ENCODE results near the gene MOGAT1. TPM values are rescaled to one million over a fixed set of nuclear protein-coding genes. Genes with fewer than 3 reads are reported as not detected.

The MOGAT1 gene
- polyA plus RNA-seq, 3 donors = 0.11 TPM; not detected in 2

DNA sequence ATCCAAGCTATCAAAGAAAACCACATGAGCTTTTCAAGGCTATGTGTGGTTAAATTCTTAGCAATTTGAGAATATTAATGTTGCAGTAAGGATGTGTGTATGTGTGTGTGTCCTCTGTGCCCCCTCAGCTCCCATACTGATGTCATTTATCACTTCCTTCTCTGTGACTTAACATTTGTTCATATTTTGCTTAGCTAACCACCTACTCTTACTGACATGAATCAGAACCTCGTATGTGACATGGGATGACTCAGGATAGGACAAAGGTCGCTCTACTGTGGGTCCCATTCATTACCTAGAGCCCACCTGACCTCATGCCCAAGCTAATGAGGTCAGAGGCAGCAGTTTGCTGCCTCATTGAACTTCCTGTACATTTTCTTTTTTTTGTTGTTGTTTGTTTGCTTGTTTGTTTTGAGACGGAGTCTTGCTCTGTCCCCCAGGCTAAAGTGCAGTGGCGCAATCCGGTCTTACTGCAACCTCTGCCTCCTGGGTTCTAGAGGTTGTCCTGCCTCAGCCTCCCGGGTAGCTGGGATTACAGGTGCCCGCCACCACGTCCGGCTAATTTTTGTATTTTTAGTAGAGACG, 36.3 kb downstream of the MOGAT1 start:
- Histone ChIP-seq H3K27ac (ENCODE audit: low read depth in 1 of 2, low read length in 2 of 2) (peak overlapping the region in 1 of 2 donors; percentile 29), H3K4me1 (ENCODE audit: control insufficient read depth in 1 of 2, insufficient read depth in 2 of 2, low read length in 2 of 2) (peaks cover 19 to 21% of the 10 kb centered on the region in 2 donors), H3K4me3 (replicated peaks in 1 of 3; ENCODE audit: low read depth in 2 of 3, low read length in 3 of 3) (no peak overlapping the region), H2AFZ (ENCODE audit: insufficient read depth, low read depth, low read length, poor library complexity, severe bottlenecking) (no peak overlapping the region), H3K27me3 (ENCODE audit: control insufficient read depth in 2 of 2, insufficient read depth in 2 of 2, low read length in 2 of 2) (no peaks in the 10 kb centered on the region), H3K4me2 (replicated peaks; ENCODE audit: extremely low read depth, low read length, poor library complexity, severe bottlenecking) (peak overlapping the region; percentile 24), H3K79me2 (ENCODE audit: insufficient read depth, low read length) (no peaks in the 10 kb centered on the region), H4K20me1 (ENCODE audit: insufficient read depth, low read length) (no peaks in the 10 kb centered on the region), H3K36me3 (replicated peaks in 1 of 2; ENCODE audit: control insufficient read depth in 1 of 2, insufficient read depth in 2 of 2, low read length in 2 of 2) (no peaks in the 10 kb centered on the region), H3K9me3 (replicated peaks in 1 of 2; ENCODE audit: control insufficient read depth in 1 of 2, insufficient read depth in 1 of 2, low read length in 2 of 2) (no peaks in the 10 kb centered on the region), H3K9ac (ENCODE audit: insufficient read depth, low read length, poor library complexity, severe bottlenecking) (no peak overlapping the region)
- peaks cover 1 to 2% (median 2%) of the 10 kb centered on the region in 3 donors for H3K27me3 Mint-ChIP-seq (ENCODE audit: low read depth in 3 of 3)
- H3K4me3 Mint-ChIP-seq = peak overlapping the region; percentile 39 to 62
- intact Hi-C loops (cut with micrococcal nuclease) = loop anchor here (1.0 to 10.0 kb wide), 5 partner anchors 40 to 196 kb away; partner anchors contain the start of gene ACSL3 (in 1 of the 2)
- peaks cover 35% of the 10 kb centered on the region for H3K4me1 Mint-ChIP-seq
- no peaks in the 10 kb centered on the region for H3K9me3 Mint-ChIP-seq
- TF ChIP-seq, protein P1, sequence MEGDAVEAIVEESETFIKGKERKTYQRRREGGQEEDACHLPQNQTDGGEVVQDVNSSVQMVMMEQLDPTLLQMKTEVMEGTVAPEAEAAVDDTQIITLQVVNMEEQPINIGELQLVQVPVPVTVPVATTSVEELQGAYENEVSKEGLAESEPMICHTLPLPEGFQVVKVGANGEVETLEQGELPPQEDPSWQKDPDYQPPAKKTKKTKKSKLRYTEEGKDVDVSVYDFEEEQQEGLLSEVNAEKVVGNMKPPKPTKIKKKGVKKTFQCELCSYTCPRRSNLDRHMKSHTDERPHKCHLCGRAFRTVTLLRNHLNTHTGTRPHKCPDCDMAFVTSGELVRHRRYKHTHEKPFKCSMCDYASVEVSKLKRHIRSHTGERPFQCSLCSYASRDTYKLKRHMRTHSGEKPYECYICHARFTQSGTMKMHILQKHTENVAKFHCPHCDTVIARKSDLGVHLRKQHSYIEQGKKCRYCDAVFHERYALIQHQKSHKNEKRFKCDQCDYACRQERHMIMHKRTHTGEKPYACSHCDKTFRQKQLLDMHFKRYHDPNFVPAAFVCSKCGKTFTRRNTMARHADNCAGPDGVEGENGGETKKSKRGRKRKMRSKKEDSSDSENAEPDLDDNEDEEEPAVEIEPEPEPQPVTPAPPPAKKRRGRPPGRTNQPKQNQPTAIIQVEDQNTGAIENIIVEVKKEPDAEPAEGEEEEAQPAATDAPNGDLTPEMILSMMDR (IDR thresholded peaks at IDR 0.05) = no peak
- H3K36me3 Mint-ChIP-seq = no peaks in the 10 kb centered on the region
- peak; percentile 81 to 96 (median 87) for DNase-seq
- WGBS (ENCODE audit: insufficient coverage) = 71% methylated on average over 3 of the region's 10 CpGs
- peak overlapping the region; percentile 23 to 92 (median 91) for H3K27ac Mint-ChIP-seq

DNA sequence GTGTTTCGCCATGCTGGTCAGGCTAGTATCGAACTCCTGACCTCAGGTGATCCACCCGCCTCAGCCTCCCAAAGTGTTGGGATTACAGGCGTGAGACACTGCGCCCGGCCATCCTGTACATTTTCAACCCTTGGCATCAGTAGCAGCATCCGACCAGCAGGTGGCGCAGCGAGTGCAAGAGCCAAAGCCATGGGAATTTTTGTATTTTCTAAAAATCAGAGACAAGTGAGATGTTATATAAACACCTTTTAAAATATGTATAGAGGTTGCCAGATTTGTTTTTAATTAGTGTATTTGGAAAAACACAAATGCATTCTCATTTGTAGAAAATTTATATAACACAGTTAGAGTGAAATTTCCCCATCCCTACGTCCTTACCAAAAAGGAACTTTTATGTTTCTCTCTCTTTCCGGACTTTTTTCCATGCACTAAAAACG, 36.8 kb downstream of the MOGAT1 start:
- Histone ChIP-seq H3K4me3 (replicated peaks in 1 of 3; ENCODE audit: low read depth in 2 of 3, low read length in 3 of 3) (peak overlapping the region in 1 of 3 experiments; percentile 67), H3K79me2 (ENCODE audit: insufficient read depth, low read length) (no peaks in the 10 kb centered on the region), H2AFZ (ENCODE audit: insufficient read depth, low read depth, low read length, poor library complexity, severe bottlenecking) (no peak overlapping the region), H3K4me1 (ENCODE audit: control insufficient read depth in 1 of 2, insufficient read depth in 2 of 2, low read length in 2 of 2) (peaks cover 19 to 21% of the 10 kb centered on the region in 2 donors), H3K27me3 (ENCODE audit: control insufficient read depth in 2 of 2, insufficient read depth in 2 of 2, low read length in 2 of 2) (no peaks in the 10 kb centered on the region), H3K36me3 (replicated peaks in 1 of 2; ENCODE audit: control insufficient read depth in 1 of 2, insufficient read depth in 2 of 2, low read length in 2 of 2) (no peaks in the 10 kb centered on the region), H4K20me1 (ENCODE audit: insufficient read depth, low read length) (no peaks in the 10 kb centered on the region), H3K9ac (ENCODE audit: insufficient read depth, low read length, poor library complexity, severe bottlenecking) (no peak overlapping the region), H3K4me2 (replicated peaks; ENCODE audit: extremely low read depth, low read length, poor library complexity, severe bottlenecking) (peak overlapping the region; percentile 24), H3K9me3 (replicated peaks in 1 of 2; ENCODE audit: control insufficient read depth in 1 of 2, insufficient read depth in 1 of 2, low read length in 2 of 2) (no peaks in the 10 kb centered on the region), H3K27ac (ENCODE audit: low read depth in 1 of 2, low read length in 2 of 2) (peak overlapping the region in 1 of 2 donors; percentile 29)
- 22% methylated on average over 6 of the region's 12 CpGs for WGBS (ENCODE audit: insufficient coverage)
- DNase-seq = peak; percentile 61 to 76 (median 61)
- intact Hi-C loops (cut with micrococcal nuclease) = loop anchor here (1.0 to 10.0 kb wide), 5 partner anchors 41 to 195 kb away; partner anchors contain the start of gene ACSL3 (in 1 of the 2)
- H3K4me1 Mint-ChIP-seq = peaks cover 35% of the 10 kb centered on the region
- no peaks in the 10 kb centered on the region for H3K9me3 Mint-ChIP-seq
- peak overlapping the region; percentile 39 to 62 for H3K4me3 Mint-ChIP-seq
- H3K27me3 Mint-ChIP-seq (ENCODE audit: low read depth in 3 of 3) = peaks cover 0 to 1% (median 0%) of the 10 kb centered on the region in 3 donors
- H3K36me3 Mint-ChIP-seq = no peaks in the 10 kb centered on the region
- TF ChIP-seq, protein P1 (IDR thresholded peaks at IDR 0.05) = peak; percentile 93
- H3K27ac Mint-ChIP-seq = peak overlapping the region in 6 of 7 donors; percentile 83 to 92 (median 91)
